B cell (primary cell): ENCODE results near the gene COL28A1. TPM values are rescaled to one million over a fixed set of nuclear protein-coding genes. Genes with fewer than 3 reads are reported as not detected.

Source experiments
- ATAC-seq: fragments of 200-7000 bp; cut with Tn5 transposase; one replicate; pipeline ENCODE4 v1.10.0; 2021; ENCODE audit warnings: low read depth, mild to moderate bottlenecking, moderate number of reproducible peaks, moderate library complexity
- CTCF ChIA-PET: fragments of 350-600 bp; sonication (Branson Sonifier 250); formaldehyde crosslinking; loops from one replicate; lab custom pipeline; 2021; ENCODE audit warnings: antibody characterized with exemption, inconsistent platforms; lab: Charles Lee
- POLR2A ChIA-PET: fragments of 350-600 bp; sonication (Branson Sonifier 250); formaldehyde crosslinking; loops from one replicate; lab custom pipeline; 2021; ENCODE audit warnings: antibody characterized with exemption; lab: Charles Lee
- DNase-seq: peaks from one replicate; pipeline ENCODE4 v3.0.0; 2013
- H2AFZ ChIP-seq: 2 replicates; pipeline ENCODE4 v1.6.1; 2012; ENCODE audit warnings: mild to moderate bottlenecking, low read depth, low read length; ENCODE audit not compliant: insufficient read depth, poor library complexity, severe bottlenecking
- H3K27ac ChIP-seq, 2 donors: 1 replicate in 1 of 2; 2 replicates in 1 of 2; pipeline ENCODE4 v1.5.1; 2012 to 2013; ENCODE audit warnings: low read length in 2 of 2, mild to moderate bottlenecking in 2 of 2, moderate library complexity in 1 of 2
- H3K27me3 ChIP-seq, 4 experiments: fragments of 200-600 bp in 1 of 4; sonication (generic) in 1 of 4; replicated peaks in 1 of 4; 1 replicate in 2 of 4; 2 replicates in 2 of 4; pipeline versions ENCODE4 v1.6.1 to v1.7.0; 2013 to 2016; ENCODE audit warnings: low read length in 3 of 4, mild to moderate bottlenecking in 2 of 4, mixed read lengths in 1 of 4, moderate library complexity in 1 of 4; ENCODE audit not compliant: insufficient read depth in 4 of 4, control insufficient read depth in 3 of 4; ENCODE audit errors: control extremely low read depth in 1 of 4
- H3K36me3 ChIP-seq, 2 experiments: replicated peaks in 1 of 2; 1 replicate in 1 of 2; 2 replicates in 1 of 2; pipeline versions ENCODE4 v1.6.1 to v1.7.1; 2013; ENCODE audit warnings: low read length in 1 of 2; ENCODE audit not compliant: insufficient read depth in 2 of 2, control insufficient read depth in 1 of 2; ENCODE audit errors: control extremely low read depth in 1 of 2, extremely low read depth in 1 of 2
- H3K4me1 ChIP-seq, 2 donors: fragments of 200-600 bp in 1 of 2; sonication (generic) in 1 of 2; 1 replicate in 1 of 2; 2 replicates in 1 of 2; pipeline versions ENCODE4 v1.5.1 to v1.6.1; 2013 to 2017; ENCODE audit warnings: low read length in 2 of 2; ENCODE audit not compliant: control insufficient read depth in 2 of 2, insufficient read depth in 2 of 2
- H3K4me2 ChIP-seq: replicated peaks from 2 replicates; pipeline ENCODE3; 2012; ENCODE audit warnings: mild to moderate bottlenecking, low read depth, low read length; ENCODE audit not compliant: poor library complexity, severe bottlenecking
- H3K4me3 ChIP-seq, 5 experiments: fragments of 200-600 bp in 1 of 5; sonication (generic) in 1 of 5; 1 replicate in 3 of 5; 2 replicates in 2 of 5; pipeline versions ENCODE4 v1.5.1 to v1.7.0; 2011 to 2016; ENCODE audit warnings: low read length in 4 of 5, mild to moderate bottlenecking in 4 of 5, low read depth in 2 of 5, control low read depth in 1 of 5, moderate library complexity in 1 of 5; ENCODE audit not compliant: insufficient read depth in 1 of 5; ENCODE audit errors: control extremely low read depth in 1 of 5, extremely low read depth in 1 of 5
- H3K79me2 ChIP-seq: fragments of 200-600 bp; sonication (generic); one replicate; pipeline ENCODE4 v1.6.0; 2016; ENCODE audit warnings: low read length; ENCODE audit not compliant: control insufficient read depth, insufficient read depth
- H3K9ac ChIP-seq: fragments of 200-600 bp; sonication (generic); 2 replicates; pipeline ENCODE4 v1.6.1; 2017; ENCODE audit warnings: mild to moderate bottlenecking, low read length, moderate library complexity
- H3K9me3 ChIP-seq, 3 donors: one replicate each; pipeline versions ENCODE4 v1.6.1 to v1.7.1; 2013; ENCODE audit warnings: low read length in 2 of 3; ENCODE audit not compliant: control insufficient read depth in 2 of 3, insufficient read depth in 1 of 3; ENCODE audit errors: control extremely low read depth in 1 of 3
- H4K20me1 ChIP-seq: 2 replicates; pipeline ENCODE4 v1.6.0; 2012; ENCODE audit warnings: mild to moderate bottlenecking, low read length; ENCODE audit not compliant: insufficient read depth, control insufficient read depth, poor library complexity, severe bottlenecking
- H3K27ac Mint-ChIP-seq: one replicate; pipeline ENCODE4 v1.8.0; 2021; ENCODE audit warnings: mixed read lengths
- H3K27me3 Mint-ChIP-seq: one replicate; pipeline ENCODE4 v1.8.0; 2021; ENCODE audit warnings: mixed read lengths
- H3K4me1 Mint-ChIP-seq: one replicate; pipeline ENCODE4 v1.8.0; 2021; ENCODE audit warnings: mixed read lengths
- H3K4me3 Mint-ChIP-seq: one replicate; pipeline ENCODE4 v1.8.0; 2021; ENCODE audit warnings: mixed read lengths
- H3K9me3 Mint-ChIP-seq: one replicate; pipeline ENCODE4 v1.8.0; 2022; ENCODE audit warnings: mixed read lengths; ENCODE audit not compliant: insufficient read depth
- CTCF ChIP-seq: fragments of 200-600 bp; IDR thresholded peaks from one replicate; pipeline ENCODE4 v1.8.0; 2022; ENCODE audit warnings: antibody characterized with exemption, mild to moderate bottlenecking
- EZH2 ChIP-seq: IDR thresholded peaks from 2 replicates; pipeline ENCODE4 v1.6.1; 2012; ENCODE audit warnings: borderline replicate concordance, low read depth, mild to moderate bottlenecking, moderate library complexity, low read length; ENCODE audit not compliant: insufficient read depth, poor library complexity, severe bottlenecking
- WGBS: methylation state at CpG from one replicate; pipeline ENCODE4 v1.1.5; 2013; ENCODE audit warnings: missing lambda C conversion rate; ENCODE audit not compliant: insufficient coverage; 5-methylcytosine and 5-hydroxymethylcytosine counted together
- intact Hi-C: fragments of 100-400 bp; cut with micrococcal nuclease; formaldehyde crosslinking; loops from one replicate; pipeline ENCODE4 v1.10.0; 2022
- polyA plus RNA-seq: library from polyadenylated mRNA; depleted of rRNA; stranded (reverse); fragments of >200 nt; gene quantifications from 2 replicates; pipeline ENCODE4 v1.2.3, GENCODE V29; 2012
- total RNA-seq, 2 donors: library from RNA; stranded (reverse); fragments of 120-200 nt in 1 of 2; gene quantifications; 1 replicate in 1 of 2; 2 replicates in 1 of 2; pipeline versions ENCODE4 v1.2.3 to v1.2.4, GENCODE V29; 2013 to 2022

Gene COL28A1
- total and polyA plus RNA-seq, 2 donors (not counting 1 experiment from before 2014, with no cell fraction given) = 0.18 to 0.67 TPM

- H3K27me3 ChIP-seq = no peaks in the 10 kb centered on the region
- H3K9ac ChIP-seq = no peak overlapping the region
- H3K4me1 ChIP-seq = peaks cover 18 to 20% of the 10 kb centered on the region in 2 donors
- peaks cover 8 to 23% of the 10 kb centered on the region in 2 experiments for H3K36me3 ChIP-seq
- DNase-seq (peak; percentile 56), ATAC-seq (peak; percentile 49)
- peaks cover 81% of the 10 kb centered on the region for H3K79me2 ChIP-seq
- ChIA-PET POLR2A (no interaction called here), CTCF (interaction anchor here (1.1 kb wide), 1 partner anchor 18 kb away, joined by 3 read pairs; no protein-coding TSS in a partner anchor)
- intact Hi-C loops = no loop called here
- TF ChIP-seq EZH2 (no peak), CTCF (no peak)
- H3K27ac ChIP-seq = no peak overlapping the region
- Mint-ChIP-seq H3K4me1 (peaks cover 13% of the 10 kb centered on the region), H3K27me3 (no peaks in the 10 kb centered on the region), H3K4me3 (no peak overlapping the region), H3K9me3 (no peaks in the 10 kb centered on the region), H3K27ac (no peak overlapping the region)
- H2AFZ ChIP-seq = no peak overlapping the region
- no peak overlapping the region for H3K4me3 ChIP-seq
- no peaks in the 10 kb centered on the region for H3K9me3 ChIP-seq
- peak overlapping the region; percentile 41 for H3K4me2 ChIP-seq
- H4K20me1 ChIP-seq = peaks cover 12% of the 10 kb centered on the region
- WGBS = 0% methylated on average over 1 of the region's 1 CpG
Observed at GRCh38 chr7:7577888-7578287, 42.2 kb upstream of the COL28A1 start.

- H3K27ac Mint-ChIP-seq = no peak overlapping the region
- CTCF ChIA-PET = interaction anchor here (1.3 kb wide), 1 partner anchor 8 kb away, joined by 4 read pairs; no protein-coding TSS in a partner anchor
- peaks cover 12% of the 10 kb centered on the region for H4K20me1 ChIP-seq
- no peaks in the 10 kb centered on the region for H3K9me3 ChIP-seq
- no peak overlapping the region for H3K4me2 ChIP-seq
- no peak overlapping the region for H2AFZ ChIP-seq
- TF ChIP-seq EZH2 = no peak
- TF ChIP-seq CTCF = no peak
- peaks cover 14 to 22% of the 10 kb centered on the region in 2 experiments for H3K36me3 ChIP-seq
- no peak overlapping the region for H3K4me3 Mint-ChIP-seq
- ATAC-seq = no peak
- peaks cover 89% of the 10 kb centered on the region for H3K79me2 ChIP-seq
- no peaks in the 10 kb centered on the region for H3K27me3 Mint-ChIP-seq
- 88% methylated on average over 1 of the region's 1 CpG for WGBS
- intact Hi-C loops = no loop called here
- H3K27me3 ChIP-seq = no peaks in the 10 kb centered on the region
- H3K4me1 ChIP-seq = peaks cover 20 to 21% of the 10 kb centered on the region in 2 donors
- no peak for DNase-seq
- no peaks in the 10 kb centered on the region for H3K9me3 Mint-ChIP-seq
- H3K4me3 ChIP-seq = no peak overlapping the region
- peaks cover 18% of the 10 kb centered on the region for H3K4me1 Mint-ChIP-seq
- POLR2A ChIA-PET = no interaction called here
- H3K27ac ChIP-seq = no peak overlapping the region
- H3K9ac ChIP-seq = no peak overlapping the region
Observed at GRCh38 chr7:7576344-7576743, 40.7 kb upstream of the COL28A1 start.
